Heart right ventricle (tissue), 16 donors: ENCODE results near the gene SNAPIN. TPM values are rescaled to one million over a fixed set of nuclear protein-coding genes. Genes with fewer than 3 reads are reported as not detected.
"Not testable (repeated sequence)": the region's sequence is repeated elsewhere in the genome, so short reads cannot be mapped to it uniquely, and the experiment has no call there.

Source experiments
- ATAC-seq, 8 donors: fragments of 200-7000 bp; cut with Tn5 transposase; one replicate each; pipeline ENCODE4 v1.9.1; 2020; ENCODE audit warnings: mild to moderate bottlenecking in 8 of 8, moderate library complexity in 8 of 8, moderate number of reproducible peaks in 1 of 8
- DNase-seq, 2 donors: peaks; one replicate each; pipeline ENCODE4 v3.0.0-alpha.2; 2020
- H3K27ac ChIP-seq, 10 donors: fragments of 200-600 bp; sonication (generic) in 2 of 10; one replicate each; pipeline versions ENCODE4 v1.5.0 to v1.8.0; 2020 to 2022; ENCODE audit warnings: mild to moderate bottlenecking in 3 of 10
- H3K27me3 ChIP-seq, 7 donors: fragments of 200-600 bp; one replicate each; pipeline ENCODE4 v1.8.0; 2021 to 2022; ENCODE audit warnings: mild to moderate bottlenecking in 2 of 7
- H3K36me3 ChIP-seq, 9 donors: fragments of 200-600 bp; sonication (generic) in 1 of 9; one replicate each; pipeline versions ENCODE4 v1.5.0 to v1.8.0; 2020 to 2022; ENCODE audit warnings: mild to moderate bottlenecking in 2 of 9
- H3K4me1 ChIP-seq, 9 donors: fragments of 200-600 bp; sonication (generic) in 1 of 9; one replicate each; pipeline versions ENCODE4 v1.5.0 to v1.8.0; 2020 to 2022; ENCODE audit warnings: mild to moderate bottlenecking in 4 of 9
- H3K4me3 ChIP-seq, 10 donors: fragments of 200-600 bp; sonication (generic) in 2 of 10; one replicate each; pipeline versions ENCODE4 v1.5.0 to v1.8.0; 2020 to 2022; ENCODE audit warnings: mild to moderate bottlenecking in 7 of 10, moderate library complexity in 2 of 10
- H3K9me3 ChIP-seq, 11 donors: fragments of 200-600 bp in 10 of 11; sonication (generic) in 2 of 11; one replicate each; pipeline versions ENCODE4 v1.5.0 to v1.8.0; 2013 to 2022; ENCODE audit warnings: mild to moderate bottlenecking in 2 of 11, control low read depth in 1 of 11, moderate library complexity in 1 of 11
- WGBS, 2 donors: extraction: QIAGEN DNeasy Blood & Tissue Kit; methylation state at CpG; one replicate each; pipeline ENCODE4 v1.1.7; 2013; ENCODE audit warnings: inconsistent platforms in 1 of 2; 5-methylcytosine and 5-hydroxymethylcytosine counted together
- intact Hi-C, 10 donors: fragments of 100-400 bp; cut with DNase I; formaldehyde crosslinking; loops; one replicate each; pipeline versions ENCODE4 v1.11.1 to v1.14.2; 2022
- polyA plus RNA-seq, 2 donors: library from polyadenylated mRNA; stranded (reverse); fragments of 200-250 nt; gene quantifications; one replicate each; pipeline ENCODE4 v1.2.3, GENCODE V29; 2013
- total RNA-seq, 10 donors: library from RNA; stranded (reverse); fragmentation: NEBNext Ultra II Directional in 3 of 10; extraction: Animal tissue kit (Norgen Biotek cat#: 25700) in 3 of 10; gene quantifications; one replicate each; pipeline versions ENCODE4 v1.2.1 to v1.2.4, GENCODE V29; 2021 to 2023
- TF ChIP-seq, protein P1 (sequence below), 9 donors: fragments of 200-600 bp; sonication (generic) in 2 of 9; IDR thresholded peaks; one replicate each; pipeline versions ENCODE4 v1.5.0 to v1.8.0; 2021 to 2022; ENCODE audit warnings: antibody characterized with exemption in 9 of 9, mild to moderate bottlenecking in 5 of 9, moderate library complexity in 1 of 9
- donor health status: Arrhythmogenic right ventricular cardiomyopathy.
- donor health status: ischemic (EF 13 %, LVEDD 7.1; RV severe dilation, severe dysfunction).
- donor health status: healthy with polysubstance abuse.
- donor health status: DM: no; HTN: yes; CAD: no.
- donor health status: DM: no; HTN: no; CAD: no.
- donor health status: ischemic (EF 25% LVEDD 6.9; RV normal size, moderate dysfunction).
- donor health status: ischemic (EF 25% LVEDD 5.7; RV mildly dilated, moderate dysfunction).
- donor health status: healthy.
- donor health status: DM: yes; HTN: yes; CAD: no.
- donor health status: Ischemic cardiomyopathy.
- donor health status: ischemic (EF 35%, LVEDD 5.7; RV mildly dilated, moderate dysfunction).
- donor health status: nonischemic (EF 11% LVEDD 7.7; RV severe dilation, severe dysfunction).
- donor health status: DM: yes; HTN: yes; CAD: no.
- donor health status: PGD.
- donor health status: ischemic (EF 29% LVEDD 5.4; RV normal size, mild dysfunction).
- donor health status: nonischemic (EF 23%, LVEDD 6.1; RV moderate dilation, normal function).

The SNAPIN gene
- total and polyA plus RNA-seq, 12 donors, result 38.6 to 83.3 (median 71.2) TPM

DNA sequence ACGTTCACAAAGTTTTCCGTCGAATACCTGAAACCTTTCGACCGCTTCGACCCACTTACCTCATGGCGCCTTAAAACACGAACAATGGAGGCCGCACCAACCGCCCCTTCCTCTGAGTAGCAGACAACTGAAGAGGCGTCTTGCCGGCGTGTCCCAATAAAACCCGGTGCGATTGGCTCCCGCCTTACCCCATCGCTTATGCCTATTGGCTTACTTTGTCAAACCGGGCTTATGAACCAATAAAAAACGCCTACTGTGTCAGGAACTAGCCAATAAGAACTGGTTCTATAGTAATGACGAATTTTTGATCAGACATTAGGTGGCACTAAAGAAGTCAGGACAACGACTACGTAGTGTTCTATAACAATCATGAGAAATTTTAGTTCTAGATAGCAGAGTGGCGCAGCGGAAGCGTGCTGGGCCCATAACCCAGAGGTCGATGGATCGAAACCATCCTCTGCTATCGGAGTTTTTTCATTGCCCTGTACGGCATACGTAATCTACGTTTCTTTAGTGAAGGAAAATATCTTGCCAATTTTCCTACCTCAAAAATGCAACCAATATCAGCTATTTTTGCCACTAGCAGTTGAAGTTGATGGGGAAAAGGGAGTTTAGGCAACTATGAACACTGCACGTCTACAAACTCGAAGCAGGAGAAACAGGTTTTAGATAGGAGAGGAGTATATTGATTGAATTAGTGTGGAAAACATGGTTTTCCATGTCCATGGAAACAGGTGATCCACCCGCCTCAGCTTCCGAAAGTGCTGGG lies 12.5 kb downstream of the SNAPIN start, which contains the start of gene ILF2:
Gene ILF2 (minus strand): TSS at position 135 of the 769 bp plus-strand sequence. CDS start 71 bp downstream, at position 64.
- H3K9me3 ChIP-seq, result no peaks in the 10 kb centered on the region
- peaks cover 6 to 38% (median 32%) of the 10 kb centered on the region in 9 donors for H3K36me3 ChIP-seq
- no peaks in the 10 kb centered on the region for H3K27me3 ChIP-seq
- H3K4me1 ChIP-seq, result peaks cover 0 to 30% (median 19%) of the 10 kb centered on the region in 9 donors
- H3K27ac ChIP-seq, result peak within 1 kb of the TSS; percentile 21 to 92 (median 85)
- peak within 1 kb of the TSS; percentile 55 to 98 (median 80) for H3K4me3 ChIP-seq
- peak; percentile 97 to 99 for DNase-seq
- TF ChIP-seq, protein P1, sequence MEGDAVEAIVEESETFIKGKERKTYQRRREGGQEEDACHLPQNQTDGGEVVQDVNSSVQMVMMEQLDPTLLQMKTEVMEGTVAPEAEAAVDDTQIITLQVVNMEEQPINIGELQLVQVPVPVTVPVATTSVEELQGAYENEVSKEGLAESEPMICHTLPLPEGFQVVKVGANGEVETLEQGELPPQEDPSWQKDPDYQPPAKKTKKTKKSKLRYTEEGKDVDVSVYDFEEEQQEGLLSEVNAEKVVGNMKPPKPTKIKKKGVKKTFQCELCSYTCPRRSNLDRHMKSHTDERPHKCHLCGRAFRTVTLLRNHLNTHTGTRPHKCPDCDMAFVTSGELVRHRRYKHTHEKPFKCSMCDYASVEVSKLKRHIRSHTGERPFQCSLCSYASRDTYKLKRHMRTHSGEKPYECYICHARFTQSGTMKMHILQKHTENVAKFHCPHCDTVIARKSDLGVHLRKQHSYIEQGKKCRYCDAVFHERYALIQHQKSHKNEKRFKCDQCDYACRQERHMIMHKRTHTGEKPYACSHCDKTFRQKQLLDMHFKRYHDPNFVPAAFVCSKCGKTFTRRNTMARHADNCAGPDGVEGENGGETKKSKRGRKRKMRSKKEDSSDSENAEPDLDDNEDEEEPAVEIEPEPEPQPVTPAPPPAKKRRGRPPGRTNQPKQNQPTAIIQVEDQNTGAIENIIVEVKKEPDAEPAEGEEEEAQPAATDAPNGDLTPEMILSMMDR (IDR thresholded peaks at IDR 0.05), result peak in 6 of 9 donors; percentile 19 to 50 (median 31)
- peak; percentile 95 to 98 (median 97) for ATAC-seq
- WGBS, 2 donors, result 0% methylated on average over 35 of the region's 35 CpGs
- intact Hi-C loops, result loop anchor here in 5 of 10 donors (1.0 to 10.0 kb wide), 6 partner anchors 36 to 316 kb away; partner anchors contain the start of genes RAB13 (in 3 of the 5), CHTOP (in 1 of the 5), S100A1 (in 1 of the 5) and S100A13 (in 1 of the 5)

DNA sequence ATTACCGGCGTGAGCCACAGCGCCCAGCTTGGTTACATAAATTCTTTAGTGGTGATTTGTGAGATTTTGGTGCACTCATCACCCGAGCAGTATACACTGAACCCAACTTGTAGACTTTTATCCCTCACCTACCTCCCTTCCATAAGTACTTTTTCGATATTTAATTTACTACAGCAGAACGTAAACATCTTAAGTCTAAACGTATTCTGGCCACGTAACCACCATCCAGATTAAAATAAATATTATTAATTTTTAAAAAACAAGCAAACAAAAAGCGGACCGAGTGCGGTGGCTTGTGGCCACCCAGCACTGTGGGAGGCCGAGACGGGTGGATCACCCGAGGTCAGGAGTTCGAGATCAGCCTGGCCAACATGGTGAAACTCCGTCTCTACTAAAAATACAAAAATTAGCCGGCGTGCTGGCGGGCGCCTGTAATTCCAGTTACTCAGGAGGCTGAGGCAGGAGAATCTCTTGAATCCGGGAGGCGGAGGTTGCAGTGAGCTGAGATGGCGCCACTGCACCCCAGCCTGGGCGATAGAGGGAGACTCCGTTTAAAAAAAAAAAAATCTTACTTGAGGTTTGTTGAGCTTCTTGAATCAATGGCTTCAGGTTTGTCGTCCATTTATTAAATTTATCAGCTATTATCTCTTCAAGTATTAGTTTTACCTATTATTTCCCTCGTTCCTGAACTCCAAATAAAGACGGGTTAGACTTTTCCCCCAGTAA lies 13.3 kb downstream of the SNAPIN start:
- Histone ChIP-seq H3K36me3 (peaks cover 4 to 31% (median 24%) of the 10 kb centered on the region in 9 donors), H3K27ac (peak overlapping the region; percentile 1 to 88 (median 82)), H3K4me1 (peaks cover 0 to 30% (median 19%) of the 10 kb centered on the region in 9 donors), H3K4me3 (peak overlapping the region; percentile 24 to 92 (median 60))
- TF ChIP-seq, protein P1 (IDR thresholded peaks at IDR 0.05), result peak in 4 of 9 donors; percentile 13 to 30 (median 20)
- H3K9me3 ChIP-seq, H3K27me3 ChIP-seq: not testable (repeated sequence)
- WGBS, 2 donors, result 10 to 13% methylated on average over 28 of the region's 28 CpGs
- DNase-seq (peak; percentile 19 to 42), ATAC-seq (peak in 6 of 8 donors; percentile 6 to 66 (median 46))
- intact Hi-C loops, result loop anchor here in 5 of 10 donors (1.0 to 10.0 kb wide), 6 partner anchors 37 to 316 kb away; partner anchors contain the start of genes RAB13 (in 3 of the 5), CHTOP (in 1 of the 5), S100A1 (in 1 of the 5) and S100A13 (in 1 of the 5)

DNA sequence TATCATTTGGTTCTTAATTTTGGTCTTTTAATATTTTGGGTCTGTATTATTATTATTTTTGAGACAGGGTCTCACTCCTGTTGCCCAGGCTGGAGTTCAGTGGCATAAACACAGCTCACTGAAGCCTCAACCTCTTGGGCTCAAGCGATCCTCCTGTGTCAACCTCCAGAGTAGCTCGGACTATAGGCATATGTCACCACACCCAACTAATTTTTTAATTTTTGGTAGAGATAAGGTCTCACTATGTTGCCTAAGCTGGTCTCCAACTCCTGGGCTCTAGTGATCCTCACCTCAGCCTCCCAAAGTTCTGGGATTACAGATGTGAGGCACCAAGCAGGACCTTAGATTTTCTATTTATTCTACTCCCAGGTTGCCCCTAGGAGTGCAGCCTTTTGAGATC lies 15.0 kb downstream of the SNAPIN start:
- H3K4me1 ChIP-seq, result peaks cover 6 to 42% (median 27%) of the 10 kb centered on the region in 9 donors
- H3K36me3 ChIP-seq, result peaks cover 0 to 14% (median 7%) of the 10 kb centered on the region in 9 donors
- intact Hi-C loops, result loop anchor here in 4 of 10 donors (5.0 to 10.0 kb wide), 4 partner anchors 46 to 314 kb away; partner anchors contain the start of genes RAB13 (in 3 of the 4), S100A1 (in 1 of the 4) and S100A13 (in 1 of the 4)
- no peaks in the 10 kb centered on the region for H3K9me3 ChIP-seq
- 92 to 93% methylated on average over 2 of the region's 2 CpGs for WGBS, 2 donors
- H3K4me3 ChIP-seq, result no peak overlapping the region
- DNase-seq (no peak), ATAC-seq (no peak)
- TF ChIP-seq, protein P1 (IDR thresholded peaks at IDR 0.05), result no peak
- H3K27ac ChIP-seq, result no peak overlapping the region
- H3K27me3 ChIP-seq, result peaks cover 0 to 13% (median 7%) of the 10 kb centered on the region in 7 donors
